Vagina (tissue), 2 donors: ENCODE measurements around the gene ADCY5.

Experiments used
- CTCF ChIP-seq, 3 experiments: fragments of 450-650 bp in 2 of 3; fragments of 200-600 bp in 1 of 3; sonication (generic) in 1 of 3; IDR thresholded peaks; one replicate each; pipeline ENCODE4 v1.5.1; 2017 to 2019; ENCODE audit warnings: antibody characterized with exemption in 3 of 3, mild to moderate bottlenecking in 2 of 3, moderate library complexity in 2 of 3
- POLR2A ChIP-seq, 2 donors: fragments of 450-650 bp; IDR thresholded peaks; one replicate each; pipeline ENCODE4 v1.6.1; 2017; ENCODE audit warnings: antibody characterized with exemption in 2 of 2, mild to moderate bottlenecking in 2 of 2, moderate library complexity in 2 of 2
- POLR2AphosphoS5 ChIP-seq, 2 donors: sonication (generic); formaldehyde crosslinking; IDR thresholded peaks; one replicate each; pipeline ENCODE4 v1.9.0; 2017; ENCODE audit warnings: antibody characterized with exemption in 2 of 2, mild to moderate bottlenecking in 2 of 2, low read depth in 1 of 2; ENCODE audit not compliant: insufficient read depth in 1 of 2

- no peak for TF ChIP-seq POLR2A (IDR thresholded peaks at IDR 0.05)
- TF ChIP-seq POLR2AphosphoS5 (IDR thresholded peaks at IDR 0.05; ENCODE audit: insufficient read depth in 1 of 2, low read depth in 1 of 2), result no peak
- no peak for TF ChIP-seq CTCF (IDR thresholded peaks at IDR 0.05)
These were observed 4.8 kb upstream of the ADCY5 start for GRCh38 chr3:123453675-123454074.
